ENCODE data around the gene MAP3K2.
A peak's percentile ranks its signal among the peaks of the same experiment; 100 is the strongest.
"Not testable (repeated sequence)": the region's sequence is repeated elsewhere in the genome, so short reads cannot be mapped to it uniquely, and the experiment has no call there.

Gene MAP3K2

GRCh38 chr2:127420039-127420864 is 32.5 kb upstream of the MAP3K2 start:
- no peak for DNase-seq

DNA sequence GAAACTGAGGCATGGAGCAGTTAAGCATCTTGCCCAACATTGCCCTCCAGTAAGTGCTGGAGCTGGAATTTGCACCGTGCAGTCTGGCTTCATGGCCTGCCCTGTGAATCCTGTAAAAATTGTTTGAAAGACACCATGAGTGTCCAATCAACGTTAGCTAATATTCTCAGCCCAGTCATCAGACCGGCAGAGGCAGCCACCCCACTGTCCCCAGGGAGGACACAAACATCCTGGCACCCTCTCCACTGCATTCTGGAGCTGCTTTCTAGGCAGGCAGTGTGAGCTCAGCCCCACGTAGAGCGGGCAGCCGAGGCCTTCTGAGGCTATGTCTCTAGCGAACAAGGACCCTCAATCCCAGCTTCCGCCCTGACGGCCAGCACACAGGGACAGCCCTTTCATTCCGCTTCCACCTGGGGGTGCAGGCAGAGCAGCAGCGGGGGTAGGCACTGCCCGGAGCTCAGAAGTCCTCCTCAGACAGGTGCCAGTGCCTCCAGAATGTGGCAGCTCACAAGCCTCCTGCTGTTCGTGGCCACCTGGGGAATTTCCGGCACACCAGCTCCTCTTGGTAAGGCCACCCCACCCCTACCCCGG is 31.8 kb upstream of the MAP3K2 start:
- DNase-seq = no peak

DNA sequence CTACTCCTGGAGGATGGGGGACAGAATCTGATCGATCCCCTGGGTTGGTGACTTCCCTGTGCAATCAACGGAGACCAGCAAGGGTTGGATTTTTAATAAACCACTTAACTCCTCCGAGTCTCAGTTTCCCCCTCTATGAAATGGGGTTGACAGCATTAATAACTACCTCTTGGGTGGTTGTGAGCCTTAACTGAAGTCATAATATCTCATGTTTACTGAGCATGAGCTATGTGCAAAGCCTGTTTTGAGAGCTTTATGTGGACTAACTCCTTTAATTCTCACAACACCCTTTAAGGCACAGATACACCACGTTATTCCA is 31.3 kb upstream of the MAP3K2 start:
- no peak for DNase-seq

- no peak for DNase-seq
Observed at GRCh38 chr2:127418300-127419111, 30.7 kb upstream of the MAP3K2 start, which contains the start of gene PROC. Gene PROC, plus strand, starts transcription at chr2:127418427. Its CDS starts 1,516 bp downstream, at chr2:127419943.

DNA sequence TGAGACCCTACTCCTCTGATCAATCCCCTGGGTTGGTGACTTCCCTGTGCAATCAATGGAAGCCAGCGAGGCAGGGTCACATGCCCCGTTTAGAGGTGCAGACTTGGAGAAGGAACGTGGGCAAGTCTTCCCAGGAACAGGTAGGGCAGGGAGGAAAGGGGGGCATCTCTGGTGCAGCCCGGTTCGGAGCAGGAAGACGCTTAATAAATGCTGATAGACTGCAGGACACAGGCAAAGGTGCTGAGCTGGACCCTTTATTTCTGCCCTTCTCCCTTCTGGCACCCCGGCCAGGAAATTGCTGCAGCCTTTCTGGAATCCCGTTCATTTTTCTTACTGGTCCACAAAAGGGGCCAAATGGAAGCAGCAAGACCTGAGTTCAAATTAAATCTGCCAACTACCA is 29.6 kb upstream of the MAP3K2 start:
- DNase-seq = no peak

GRCh38 chr2:127416506-127417001 is 28.8 kb upstream of the MAP3K2 start:
- DNase-seq = peak; percentile 32

DNA sequence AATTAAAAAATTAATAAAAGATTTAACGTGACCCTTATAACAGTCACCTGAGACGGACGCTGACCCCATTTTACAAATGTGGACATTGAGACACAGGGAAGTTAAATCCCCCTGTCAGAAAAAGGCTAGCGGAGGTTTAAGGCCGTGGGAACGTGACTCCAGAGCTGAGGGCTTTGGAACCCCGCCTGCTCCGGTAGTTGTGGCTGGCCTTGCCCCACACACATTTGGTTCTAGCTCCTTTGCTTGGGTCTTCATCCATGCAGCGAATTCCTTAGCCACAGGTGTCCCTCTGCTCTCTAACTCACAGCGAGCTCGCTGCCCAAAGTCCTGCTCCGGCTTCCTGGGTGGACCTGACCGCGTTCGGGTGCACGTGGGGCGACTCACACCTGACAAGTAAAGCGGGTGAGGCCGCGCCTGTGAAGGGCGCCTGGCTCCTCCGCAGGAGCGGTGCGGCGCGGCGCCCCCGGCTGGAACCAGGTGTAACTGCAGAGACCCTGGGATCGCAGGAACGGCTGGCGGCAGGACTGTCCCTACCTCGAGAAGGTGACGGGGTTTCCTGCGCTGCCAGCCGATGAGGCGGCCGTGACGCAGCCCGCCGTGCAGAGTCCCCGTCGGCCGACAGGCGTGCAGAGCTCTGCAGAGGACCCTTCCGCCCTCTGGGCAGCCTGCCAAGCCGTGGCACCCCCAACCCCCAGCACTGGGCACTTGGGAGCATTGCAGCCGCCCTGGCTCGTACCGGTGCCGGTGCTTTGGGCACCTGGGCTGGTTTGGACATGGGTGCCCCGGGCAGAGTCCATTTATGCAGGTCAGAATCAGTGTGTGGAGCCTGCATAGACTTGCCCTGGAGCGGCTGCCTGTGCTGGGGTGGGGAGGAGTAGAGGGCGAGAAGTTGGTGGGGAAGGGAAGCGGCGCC is 28.1 kb upstream of the MAP3K2 start:
- peak; percentile 88 for DNase-seq

- no peak for DNase-seq
Observed at GRCh38 chr2:127414638-127415592, 27.1 kb upstream of the MAP3K2 start.

GRCh38 chr2:127413782-127414637 is 26.2 kb upstream of the MAP3K2 start:
- DNase-seq = no peak

- no peak for DNase-seq
Observed at GRCh38 chr2:127413200-127413599, 25.4 kb upstream of the MAP3K2 start.

DNA sequence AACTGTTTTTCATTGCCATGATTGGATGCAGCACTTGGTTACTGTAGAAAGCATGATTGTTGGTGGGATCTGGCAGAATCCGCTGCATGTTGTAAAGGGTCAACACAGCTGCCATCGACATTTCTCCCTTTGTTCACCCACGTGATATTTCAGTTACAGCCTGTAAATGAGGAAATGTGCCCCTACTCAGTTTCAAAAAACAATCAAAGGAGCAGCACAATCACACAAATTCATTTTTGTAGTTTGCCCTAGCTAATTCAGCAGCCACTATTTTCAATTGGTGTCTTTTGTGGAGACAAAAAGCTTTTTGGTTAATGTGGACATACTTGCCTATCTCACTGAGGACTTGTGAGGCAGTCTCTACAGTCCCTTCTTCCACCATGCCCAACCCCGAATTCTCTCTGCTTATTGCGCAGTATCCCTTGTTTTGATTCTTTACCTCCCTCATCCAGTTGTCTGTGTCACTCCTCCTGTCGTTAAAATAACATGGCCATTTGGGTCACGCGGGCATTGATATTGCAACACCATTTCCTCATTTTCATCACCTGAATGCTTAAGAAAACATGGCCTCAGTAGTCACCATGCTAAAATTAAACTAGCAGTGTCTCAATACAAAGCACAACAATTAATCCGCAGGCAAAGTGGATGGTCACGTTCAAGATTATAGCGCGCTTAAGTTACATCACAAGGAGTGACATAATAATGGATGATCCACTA is 24.0 kb upstream of the MAP3K2 start:
- DNase-seq = peak; percentile 53

GRCh38 chr2:127410871-127411652 is 23.3 kb upstream of the MAP3K2 start:
- no peak for DNase-seq

DNA sequence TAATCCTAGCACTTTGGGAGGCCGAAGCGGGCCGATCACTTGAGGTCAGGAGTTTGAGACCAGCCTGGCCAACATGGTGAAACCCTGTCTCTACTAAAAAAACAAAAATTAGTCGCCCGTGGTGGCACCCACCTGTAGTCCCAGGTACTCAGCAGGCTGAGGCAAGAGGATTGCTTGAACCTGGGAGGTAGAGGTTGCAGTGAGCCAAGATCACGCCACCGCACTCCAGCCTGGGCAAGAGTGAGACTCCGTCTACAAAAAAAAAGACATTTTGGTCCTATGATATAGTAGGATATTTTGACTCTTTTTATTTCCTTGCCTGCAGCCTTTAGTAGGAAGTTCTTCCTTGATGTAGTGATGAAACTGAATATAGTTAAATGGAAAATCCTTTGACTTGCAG is 21.9 kb upstream of the MAP3K2 start:
- not testable (repeated sequence) for DNase-seq

DNA sequence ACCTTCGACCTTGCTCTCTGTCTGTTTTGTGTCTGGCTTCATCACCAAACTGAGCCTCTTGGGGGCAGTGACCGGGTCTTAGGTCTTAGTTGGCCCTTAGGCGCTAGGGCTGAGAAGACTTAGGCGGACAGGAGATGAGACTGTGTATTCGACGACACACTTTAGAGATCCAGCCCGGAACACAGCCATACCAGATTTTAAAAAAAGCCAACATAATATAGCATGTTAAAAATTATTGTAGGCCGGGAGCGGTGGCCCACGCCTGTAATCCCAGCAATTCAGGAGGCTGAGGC is 21.0 kb upstream of the MAP3K2 start:
- DNase-seq = no peak

GRCh38 chr2:127408004-127408806 is 20.4 kb upstream of the MAP3K2 start:
- peak; percentile 94 for DNase-seq

DNA sequence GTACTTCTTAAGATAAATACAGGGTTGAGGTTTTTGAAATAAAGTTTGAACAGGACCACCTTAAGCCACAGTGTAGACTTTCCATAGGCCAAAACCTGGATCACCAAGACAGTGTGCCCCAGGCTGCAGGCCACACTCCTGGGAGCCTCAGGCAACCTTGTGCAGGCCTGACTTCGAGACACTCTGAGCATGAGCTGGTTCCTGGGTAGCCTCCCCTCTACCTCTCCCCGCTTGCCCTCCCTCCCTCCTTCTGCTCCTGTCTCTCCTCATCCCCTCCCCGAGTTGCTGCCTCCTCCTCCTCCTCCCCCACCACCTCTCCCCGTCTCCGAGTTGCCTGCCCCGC is 19.9 kb upstream of the MAP3K2 start:
- DNase-seq = no peak

GRCh38 chr2:127407091-127407490 is 19.3 kb upstream of the MAP3K2 start:
- DNase-seq = no peak

DNA sequence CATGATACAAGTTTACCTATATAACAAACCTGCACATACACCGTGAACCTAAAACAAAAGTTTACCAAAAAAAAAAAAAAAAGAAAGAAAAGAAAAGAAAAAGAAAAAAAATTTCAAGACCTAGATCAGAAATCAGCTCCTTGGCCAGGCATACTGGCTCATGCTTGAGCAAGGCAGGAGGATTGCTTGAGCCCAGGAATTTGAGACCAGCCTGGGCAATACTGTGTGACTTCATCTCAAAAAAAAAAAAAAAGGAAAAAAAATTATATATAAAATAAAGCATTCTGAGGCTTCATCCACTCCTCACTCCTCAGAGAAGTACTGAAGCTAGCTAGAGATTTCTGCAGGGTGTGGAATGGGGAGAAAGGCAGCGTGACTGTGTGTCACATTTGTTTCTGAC is 18.7 kb upstream of the MAP3K2 start:
- DNase-seq = no peak

Measured in NCI-H146 (cell line).